ENCODE results near the gene NDST4. TPM values are rescaled to one million over a fixed set of nuclear protein-coding genes. Genes with fewer than 3 reads are reported as not detected.

Gene NDST4
- total and polyA plus RNA-seq, 12 donors = 0.07 to 0.61 TPM; not detected in 10

DNA sequence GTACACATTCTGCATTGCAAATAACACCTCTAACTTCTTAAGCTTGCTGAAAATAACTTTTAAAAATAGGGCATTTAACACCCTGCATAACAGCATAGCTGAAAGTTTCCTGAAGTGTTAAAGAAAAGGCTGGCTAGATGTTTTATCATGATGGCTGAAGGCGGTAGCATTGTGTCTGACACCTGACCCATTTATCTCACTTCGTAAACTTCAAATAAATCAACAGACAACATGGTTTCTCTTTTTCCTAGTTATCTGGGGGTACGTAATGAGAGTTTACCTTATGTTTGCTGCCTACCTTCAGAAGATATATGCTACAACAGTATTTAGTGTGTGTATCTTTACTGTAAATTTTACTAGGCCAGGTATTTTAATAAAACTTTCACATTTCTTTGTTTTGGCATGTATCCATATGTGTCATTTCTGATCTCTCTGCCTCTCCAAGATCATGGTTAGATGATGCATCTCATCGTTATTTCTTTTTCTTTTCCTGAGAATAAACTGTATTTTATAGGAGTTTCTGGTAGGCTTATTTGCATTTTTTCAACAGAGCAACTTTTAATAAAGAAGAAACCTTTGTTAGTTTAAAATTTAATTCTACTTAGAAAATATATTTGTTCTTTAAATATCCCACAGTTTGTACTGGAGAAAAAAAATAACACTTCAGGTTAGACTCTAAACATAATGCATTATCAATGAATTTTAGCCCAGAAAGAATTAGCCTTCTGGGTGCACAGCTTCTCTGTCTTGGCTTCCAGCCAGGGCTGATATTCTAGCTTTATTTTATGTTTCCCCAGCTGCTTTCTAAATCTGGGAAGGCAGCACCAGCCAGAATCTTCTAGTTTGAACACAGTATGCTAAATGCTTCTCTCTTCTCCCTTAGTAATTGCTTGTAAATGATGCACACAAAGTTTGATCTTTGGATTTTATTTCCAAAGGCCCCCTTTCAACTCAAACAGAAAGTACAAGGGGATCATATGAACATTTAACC is 2.9 kb downstream of the NDST4 start:
- Histone ChIP-seq H3K9me3 (replicated peaks in 1 of 3) (no peaks in the 10 kb centered on the region), H3K27me3 (no peaks in the 10 kb centered on the region), H3K4me1 (replicated peaks in 1 of 2) (no peaks in the 10 kb centered on the region), H3K27ac (no peak overlapping the region), H3K4me3 (no peak overlapping the region), H3K36me3 (replicated peaks in 1 of 2) (no peaks in the 10 kb centered on the region)
- DNase-seq = no peak
- 58 to 75% (median 60%) methylated on average over 4 of the region's 4 CpGs for WGBS, 4 donors
- TF ChIP-seq, protein P1, sequence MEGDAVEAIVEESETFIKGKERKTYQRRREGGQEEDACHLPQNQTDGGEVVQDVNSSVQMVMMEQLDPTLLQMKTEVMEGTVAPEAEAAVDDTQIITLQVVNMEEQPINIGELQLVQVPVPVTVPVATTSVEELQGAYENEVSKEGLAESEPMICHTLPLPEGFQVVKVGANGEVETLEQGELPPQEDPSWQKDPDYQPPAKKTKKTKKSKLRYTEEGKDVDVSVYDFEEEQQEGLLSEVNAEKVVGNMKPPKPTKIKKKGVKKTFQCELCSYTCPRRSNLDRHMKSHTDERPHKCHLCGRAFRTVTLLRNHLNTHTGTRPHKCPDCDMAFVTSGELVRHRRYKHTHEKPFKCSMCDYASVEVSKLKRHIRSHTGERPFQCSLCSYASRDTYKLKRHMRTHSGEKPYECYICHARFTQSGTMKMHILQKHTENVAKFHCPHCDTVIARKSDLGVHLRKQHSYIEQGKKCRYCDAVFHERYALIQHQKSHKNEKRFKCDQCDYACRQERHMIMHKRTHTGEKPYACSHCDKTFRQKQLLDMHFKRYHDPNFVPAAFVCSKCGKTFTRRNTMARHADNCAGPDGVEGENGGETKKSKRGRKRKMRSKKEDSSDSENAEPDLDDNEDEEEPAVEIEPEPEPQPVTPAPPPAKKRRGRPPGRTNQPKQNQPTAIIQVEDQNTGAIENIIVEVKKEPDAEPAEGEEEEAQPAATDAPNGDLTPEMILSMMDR (IDR thresholded peaks at IDR 0.05) = no peak
- TF ChIP-seq POLR2A (IDR thresholded peaks at IDR 0.05) = no peak
- intact Hi-C loops (cut with DNase I) = no loop called here

DNA sequence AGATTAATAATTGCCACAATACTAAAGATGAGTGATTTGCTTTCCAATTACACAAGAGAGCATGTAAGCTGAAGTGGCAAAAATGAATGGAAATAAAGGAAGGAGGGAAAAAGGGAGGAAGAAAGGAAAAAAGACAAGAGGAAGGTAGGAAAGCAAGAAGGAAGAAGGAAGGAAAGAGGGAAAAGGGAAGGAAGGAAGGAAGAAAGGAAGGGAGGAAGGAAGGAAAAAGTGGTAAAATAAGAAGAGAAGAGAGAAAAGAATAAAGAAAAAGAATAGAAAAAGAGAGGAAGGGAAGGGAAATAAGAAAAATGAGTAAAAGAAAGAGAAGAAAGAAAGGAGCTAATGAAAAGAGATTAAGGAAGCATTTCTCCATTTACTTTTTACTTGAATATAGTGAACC is 4.6 kb downstream of the NDST4 start:
- H3K27me3 ChIP-seq = no peaks in the 10 kb centered on the region
- TF ChIP-seq, protein P1 (IDR thresholded peaks at IDR 0.05) = no peak
- no peak for TF ChIP-seq POLR2A (IDR thresholded peaks at IDR 0.05)
- H3K4me1 ChIP-seq (replicated peaks in 1 of 2) = peaks cover 0 to 3% of the 10 kb centered on the region in 2 donors
- H3K36me3 ChIP-seq (replicated peaks in 1 of 2) = no peaks in the 10 kb centered on the region
- no peaks in the 10 kb centered on the region for H3K9me3 ChIP-seq (replicated peaks in 1 of 3)
- H3K27ac ChIP-seq = no peak overlapping the region
- no peak for DNase-seq
- intact Hi-C loops (cut with DNase I) = no loop called here
- no peak overlapping the region for H3K4me3 ChIP-seq

DNA sequence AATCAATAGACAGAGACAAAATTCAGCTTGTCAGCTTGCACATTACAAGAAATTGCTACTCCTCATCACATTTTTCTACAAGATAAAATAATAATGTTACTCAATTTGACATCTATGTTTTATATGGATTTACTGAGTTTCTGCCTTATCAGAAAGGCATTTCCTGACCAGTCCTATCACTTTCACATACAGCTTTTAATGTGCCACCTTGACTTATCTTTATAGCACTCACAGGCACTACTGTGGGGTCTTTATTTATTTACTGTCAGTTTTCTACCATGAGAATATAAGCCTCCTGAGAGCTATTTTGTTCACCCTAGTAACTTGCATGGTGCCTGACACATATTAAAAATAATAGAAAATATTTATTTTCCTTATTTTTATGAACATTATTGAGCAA is 6.0 kb downstream of the NDST4 start:
- intact Hi-C loops (cut with DNase I) = no loop called here
- H3K36me3 ChIP-seq (replicated peaks in 1 of 2) = no peaks in the 10 kb centered on the region
- TF ChIP-seq, protein P1 (IDR thresholded peaks at IDR 0.05) = no peak
- no peak for TF ChIP-seq POLR2A (IDR thresholded peaks at IDR 0.05)

DNA sequence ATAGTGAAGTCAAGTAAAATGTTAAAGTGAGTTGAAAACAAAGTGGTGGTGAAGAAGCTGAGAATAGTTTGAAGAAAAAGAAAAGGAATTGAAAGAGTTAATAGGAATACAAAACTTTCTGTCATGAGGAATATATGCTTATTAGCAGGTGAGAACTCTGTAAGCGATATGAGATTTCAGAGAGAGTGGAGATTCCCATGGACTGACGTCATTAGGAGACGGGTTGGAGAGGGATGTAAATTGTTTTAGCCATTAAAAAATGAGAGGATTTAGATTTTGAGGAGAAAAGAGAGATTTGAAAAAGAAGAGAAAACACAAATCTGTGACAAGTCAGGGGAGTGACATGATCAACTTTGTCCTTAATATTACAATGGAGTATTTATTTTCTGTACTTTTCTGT is 11.7 kb downstream of the NDST4 start:
- Histone ChIP-seq H3K36me3 (replicated peaks in 1 of 2) (no peaks in the 10 kb centered on the region), H3K27ac (no peak overlapping the region), H3K4me1 (replicated peaks in 1 of 2) (peaks cover 0 to 3% of the 10 kb centered on the region in 2 donors), H3K4me3 (no peak overlapping the region), H3K27me3 (no peaks in the 10 kb centered on the region), H3K9me3 (replicated peaks in 1 of 3) (no peaks in the 10 kb centered on the region)
- TF ChIP-seq, protein P1 (IDR thresholded peaks at IDR 0.05) = no peak
- no peak for TF ChIP-seq POLR2A (IDR thresholded peaks at IDR 0.05)
- DNase-seq = no peak
- 76 to 84% (median 81%) methylated on average over 3 of the region's 3 CpGs for whole genome bisulfite sequencing, 4 donors
- intact Hi-C loops (cut with DNase I) = no loop called here

More for the DNA sequence above, 6.0 kb downstream of the NDST4 start:
- no peak overlapping the region for H3K4me3 ChIP-seq
- H3K4me1 ChIP-seq (replicated peaks in 1 of 2) = peaks cover 0 to 3% of the 10 kb centered on the region in 2 donors
- H3K9me3 ChIP-seq (replicated peaks in 1 of 3) = no peaks in the 10 kb centered on the region
- H3K27ac ChIP-seq = no peak overlapping the region
- H3K27me3 ChIP-seq = no peaks in the 10 kb centered on the region
- DNase-seq = no peak
